ES-I3 (cell line): ENCODE data around the gene TMEM95.

Experiments used
- H3K36me3 ChIP-seq: 2 replicates; pipeline ENCODE4 v1.6.1; 2013; ENCODE audit warnings: mild to moderate bottlenecking, low read length, control low read depth, moderate library complexity; ENCODE audit not compliant: insufficient read depth
- H3K4me1 ChIP-seq: 2 replicates; pipeline ENCODE4 v1.6.1; 2013; ENCODE audit warnings: mild to moderate bottlenecking, control low read depth, low read length; ENCODE audit not compliant: insufficient read depth
- H3K9ac ChIP-seq: 2 replicates; pipeline ENCODE4 v1.6.1; 2013; ENCODE audit warnings: low read depth, mild to moderate bottlenecking, low read length, moderate library complexity
- H3K9me3 ChIP-seq: 2 replicates; pipeline ENCODE4 v1.6.1; 2013; ENCODE audit warnings: mild to moderate bottlenecking, low read length, moderate library complexity; ENCODE audit not compliant: control insufficient read depth, insufficient read depth

Gene TMEM95, protein sequence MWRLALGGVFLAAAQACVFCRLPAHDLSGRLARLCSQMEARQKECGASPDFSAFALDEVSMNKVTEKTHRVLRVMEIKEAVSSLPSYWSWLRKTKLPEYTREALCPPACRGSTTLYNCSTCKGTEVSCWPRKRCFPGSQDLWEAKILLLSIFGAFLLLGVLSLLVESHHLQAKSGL

GRCh38 chr17:7355053-7355452, at the start of gene TMEM95:
TMEM95 (plus strand) TSS chr17:7355156; CDS start chr17:7355205, 49 bp downstream.
- H3K36me3 ChIP-seq, result no peaks in the 10 kb centered on the region
- no peak within 1 kb of the TSS for H3K9ac ChIP-seq
- no peaks in the 10 kb centered on the region; the same call in 1 of the 2 replicates for H3K4me1 ChIP-seq
- H3K9me3 ChIP-seq, result no peaks in the 10 kb centered on the region

GRCh38 chr17:7306911-7307685, 47.9 kb upstream of the TMEM95 start, which contains the start of gene EIF5A:
EIF5A (plus strand) TSS chr17:7307628; CDS start chr17:7309636, 2,008 bp downstream.
- peaks cover 23% of the 10 kb centered on the region for H3K36me3 ChIP-seq
- H3K9me3 ChIP-seq, result no peaks in the 10 kb centered on the region
- H3K9ac ChIP-seq, result peak within 1 kb of the TSS; percentile 98
- H3K4me1 ChIP-seq, result peaks cover 5% of the 10 kb centered on the region; the same call in 1 of the 2 replicates

DNA sequence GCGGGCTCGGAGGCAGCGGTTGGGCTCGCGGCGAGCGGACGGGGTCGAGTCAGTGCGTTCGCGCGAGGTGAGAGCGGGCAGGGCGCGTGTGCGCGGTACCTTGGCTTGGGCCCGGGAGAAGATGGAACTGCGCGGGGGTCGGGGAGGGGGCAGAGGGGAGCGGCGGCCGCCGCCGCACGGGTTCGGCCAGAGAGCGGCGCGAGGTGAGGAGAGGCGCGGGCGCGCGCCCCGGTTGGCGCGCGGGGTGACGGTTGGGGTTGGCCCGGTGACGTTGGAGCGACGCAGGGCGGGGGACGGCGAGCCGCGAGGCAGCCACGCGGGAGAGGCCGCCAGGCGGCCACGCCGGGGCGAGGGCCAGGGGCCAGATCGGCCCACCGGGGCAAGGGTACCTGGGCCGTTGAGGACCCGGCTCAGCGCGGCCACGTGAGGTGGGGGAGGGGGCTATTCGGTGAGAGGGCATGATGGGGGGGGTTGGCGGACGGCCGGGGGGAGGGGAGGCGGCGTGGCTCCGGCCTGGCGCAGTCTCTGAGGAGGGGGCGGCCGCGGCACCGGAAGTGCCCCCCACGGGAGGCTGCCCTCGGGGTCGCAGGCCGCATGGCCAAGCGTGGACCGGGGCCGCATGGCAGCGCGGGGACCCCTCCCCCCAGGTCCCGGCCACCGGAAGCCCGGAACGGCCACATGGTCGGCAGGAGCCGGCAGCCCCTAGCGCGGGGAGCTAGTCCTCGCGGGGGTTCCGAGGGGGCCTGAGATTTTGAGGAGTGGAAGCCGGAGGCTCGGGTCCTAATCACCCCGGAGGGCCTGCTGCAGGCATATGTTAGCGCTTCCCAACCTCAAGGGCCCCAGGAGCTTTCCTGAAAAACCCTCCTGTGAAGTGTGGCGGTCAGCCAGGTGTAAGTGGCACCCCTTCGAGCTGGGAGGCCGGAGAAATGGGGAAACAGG, 47.0 kb upstream of the TMEM95 start:
- peaks cover 27% of the 10 kb centered on the region for H3K36me3 ChIP-seq
- peaks cover 5% of the 10 kb centered on the region; the same call in 1 of the 2 replicates for H3K4me1 ChIP-seq
- peak overlapping the region; percentile 98 for H3K9ac ChIP-seq

GRCh38 chr17:7308625-7309433, 46.1 kb upstream of the TMEM95 start:
- H3K36me3 ChIP-seq, result peaks cover 27% of the 10 kb centered on the region
- H3K9me3 ChIP-seq, result no peaks in the 10 kb centered on the region
- peak overlapping the region; percentile 98 for H3K9ac ChIP-seq
- peaks cover 5% of the 10 kb centered on the region for H3K4me1 ChIP-seq

More for the DNA sequence above, 47.0 kb upstream of the TMEM95 start:
- H3K9me3 ChIP-seq, result no peaks in the 10 kb centered on the region

DNA sequence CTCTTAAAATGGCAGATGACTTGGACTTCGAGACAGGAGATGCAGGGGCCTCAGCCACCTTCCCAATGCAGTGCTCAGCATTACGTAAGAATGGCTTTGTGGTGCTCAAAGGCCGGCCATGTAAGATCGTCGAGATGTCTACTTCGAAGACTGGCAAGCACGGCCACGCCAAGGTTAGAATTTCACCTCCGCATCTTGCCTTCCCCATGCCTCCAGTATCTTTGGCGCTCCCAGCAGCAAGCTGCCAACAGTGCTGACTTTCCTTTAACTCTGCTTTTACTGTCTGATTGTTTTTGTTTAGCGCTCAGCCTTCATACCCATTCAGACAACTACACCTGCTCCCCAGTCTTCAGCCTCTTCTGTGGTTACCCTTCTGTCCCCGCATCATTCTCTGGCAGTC, 45.3 kb upstream of the TMEM95 start:
- Histone ChIP-seq H3K9ac (no peak overlapping the region), H3K36me3 (peaks cover 27% of the 10 kb centered on the region), H3K4me1 (peaks cover 5% of the 10 kb centered on the region), H3K9me3 (no peaks in the 10 kb centered on the region)

DNA sequence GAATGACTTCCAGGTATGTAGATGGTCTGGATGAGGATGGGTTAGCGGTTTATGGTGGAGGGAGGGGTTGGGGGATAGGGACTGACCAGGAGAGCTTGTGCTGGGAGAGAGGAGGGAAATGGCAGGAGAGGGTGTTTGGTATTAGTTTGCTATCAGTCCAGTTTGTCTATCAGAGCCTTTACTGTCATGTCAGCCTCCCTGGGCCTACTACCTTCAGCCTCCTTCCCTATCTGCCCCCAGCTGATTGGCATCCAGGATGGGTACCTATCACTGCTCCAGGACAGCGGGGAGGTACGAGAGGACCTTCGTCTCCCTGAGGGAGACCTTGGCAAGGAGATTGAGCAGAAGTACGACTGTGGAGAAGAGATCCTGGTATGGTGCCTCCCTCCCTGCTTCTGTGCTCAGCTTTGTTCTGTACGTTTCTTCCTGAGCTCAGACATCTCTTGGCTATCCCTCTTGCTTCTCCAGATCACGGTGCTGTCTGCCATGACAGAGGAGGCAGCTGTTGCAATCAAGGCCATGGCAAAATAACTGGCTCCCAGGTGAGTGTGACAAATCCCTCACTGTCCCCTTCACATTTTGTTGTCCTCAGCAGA, 43.7 kb upstream of the TMEM95 start:
- H3K4me1 ChIP-seq, result peaks cover 5% of the 10 kb centered on the region
- H3K36me3 ChIP-seq, result peaks cover 27% of the 10 kb centered on the region
- H3K9ac ChIP-seq, result no peak overlapping the region
- H3K9me3 ChIP-seq, result no peaks in the 10 kb centered on the region

DNA sequence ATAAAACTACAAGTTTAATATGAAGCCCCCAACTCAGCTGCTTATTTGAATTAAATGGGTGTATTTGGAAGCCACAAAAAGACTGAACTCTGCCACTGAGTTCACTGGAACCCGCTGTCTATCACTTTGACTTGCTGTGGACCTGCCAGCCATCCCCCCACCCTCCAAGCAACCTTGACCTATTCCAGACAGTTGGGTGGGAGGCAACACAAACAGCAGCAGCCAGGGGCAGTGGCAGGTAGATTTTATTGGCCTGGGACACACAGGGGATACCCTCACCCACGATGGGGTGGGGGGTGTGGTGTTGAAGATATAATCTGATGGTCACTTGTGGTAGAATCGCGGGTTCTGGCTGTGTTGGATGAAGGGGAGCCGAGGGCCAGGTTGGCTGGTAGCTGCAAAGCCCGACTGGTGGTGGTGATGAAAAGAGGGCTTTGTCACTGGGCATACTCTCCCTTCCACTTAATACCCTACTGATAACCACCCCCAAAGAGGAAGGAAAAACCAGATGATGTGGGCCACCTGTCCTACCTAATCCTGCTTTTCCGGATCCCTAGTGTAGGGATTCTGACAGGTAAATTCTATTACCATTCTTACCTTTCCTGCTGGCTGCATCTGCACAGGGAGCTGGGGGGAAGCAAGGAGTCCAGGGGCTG, 42.4 kb upstream of the TMEM95 start:
- Histone ChIP-seq H3K4me1 (peaks cover 5% of the 10 kb centered on the region), H3K36me3 (peaks cover 32% of the 10 kb centered on the region), H3K9ac (no peak overlapping the region), H3K9me3 (no peaks in the 10 kb centered on the region)

- peaks cover 5% of the 10 kb centered on the region for H3K4me1 ChIP-seq
- no peaks in the 10 kb centered on the region for H3K9me3 ChIP-seq
- H3K36me3 ChIP-seq, result peaks cover 37% of the 10 kb centered on the region
- H3K9ac ChIP-seq, result no peak overlapping the region
These were observed 41.7 kb upstream of the TMEM95 start for GRCh38 chr17:7313088-7313889.

DNA sequence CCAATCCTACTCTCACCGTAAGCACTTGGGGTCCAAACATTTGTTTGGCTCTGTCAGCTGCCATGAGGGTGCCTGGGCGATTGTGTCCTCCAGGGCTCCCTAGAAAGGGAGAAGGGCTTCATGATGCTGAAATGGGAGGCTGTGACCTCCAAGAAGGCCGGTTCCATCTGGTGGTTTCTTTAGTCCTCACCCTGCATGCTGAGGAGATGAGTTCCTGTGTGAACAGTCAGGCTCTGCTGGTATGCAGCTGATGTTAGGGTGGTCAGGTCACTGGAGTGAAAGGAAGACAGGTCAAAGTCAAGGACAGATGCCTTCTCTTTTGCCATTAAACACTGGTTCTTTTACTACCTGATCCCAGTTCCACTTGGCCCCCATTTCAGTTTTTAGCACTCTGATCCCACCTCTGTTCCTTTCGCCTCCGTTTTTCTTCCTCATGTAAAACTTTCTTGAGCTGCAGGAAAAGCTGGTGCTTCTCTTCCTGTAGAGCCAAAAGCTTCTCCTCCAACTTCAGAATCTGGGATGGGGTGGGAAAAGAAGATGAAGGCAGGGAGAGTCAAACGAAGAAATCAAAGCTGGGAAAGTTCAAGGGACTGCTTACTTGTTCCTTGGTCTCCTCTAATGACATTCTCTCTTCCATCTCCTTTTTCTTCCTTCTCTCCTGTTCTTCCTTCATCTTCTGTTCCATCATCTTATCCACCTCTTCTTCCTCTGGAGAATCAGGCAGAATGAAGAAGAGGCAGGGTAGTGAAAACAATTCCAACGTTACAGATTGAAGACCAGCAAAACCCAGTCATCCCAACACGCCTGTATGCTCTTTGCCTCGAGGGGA, 40.9 kb upstream of the TMEM95 start:
- H3K9ac ChIP-seq, result peak overlapping the region; percentile 46
- peaks cover 4% of the 10 kb centered on the region for H3K4me1 ChIP-seq
- H3K36me3 ChIP-seq, result peaks cover 37% of the 10 kb centered on the region
- no peaks in the 10 kb centered on the region for H3K9me3 ChIP-seq

GRCh38 chr17:7314719-7315569, 40.0 kb upstream of the TMEM95 start, which contains the start of gene GPS2:
GPS2 (minus strand) TSS chr17:7315360; CDS start chr17:7315052, 308 bp downstream.
- Histone ChIP-seq H3K36me3 (peaks cover 32% of the 10 kb centered on the region), H3K9me3 (no peaks in the 10 kb centered on the region), H3K9ac (peak within 1 kb of the TSS; percentile 46), H3K4me1 (no peaks in the 10 kb centered on the region; the same call in 1 of the 2 replicates)
